ENCODE results near the gene TNFRSF1B. TPM values are rescaled to one million over a fixed set of nuclear protein-coding genes. Genes with fewer than 3 reads are reported as not detected.

Gene TNFRSF1B
- polyA plus RNA-seq, 6 donors from 2014 or later: 29.0 to 54.0 (median 42.7) TPM

- peaks cover 50 to 73% (median 73%) of the 10 kb centered on the region in 3 donors for H3K4me1 Mint-ChIP-seq
- H3K9me3 Mint-ChIP-seq: peaks cover 0 to 7% (median 3%) of the 10 kb centered on the region in 7 donors
- no peaks in the 10 kb centered on the region for H3K27me3 Mint-ChIP-seq
- H3K36me3 Mint-ChIP-seq: peaks cover 0 to 6% of the 10 kb centered on the region in 2 donors
- ATAC-seq (ENCODE audit: low read depth in 2 of 2): no peak
- peak overlapping the region in 4 of 6 donors; percentile 24 to 78 (median 64) for H3K27ac Mint-ChIP-seq
- H3K4me3 Mint-ChIP-seq: peak overlapping the region in 2 of 8 donors; percentile 30 to 42
- DNase-seq: no peak
These were observed 21.8 kb upstream of the TNFRSF1B start for GRCh38 chr1:12144969-12145368.

- Mint-ChIP-seq H3K36me3 (peaks cover 0 to 6% of the 10 kb centered on the region in 2 donors), H3K4me1 (peaks cover 58 to 81% (median 81%) of the 10 kb centered on the region in 3 donors), H3K9me3 (peaks cover 0 to 7% (median 3%) of the 10 kb centered on the region in 7 donors), H3K4me3 (peak overlapping the region in 2 of 8 donors; percentile 55 to 70), H3K27me3 (no peaks in the 10 kb centered on the region), H3K27ac (peak overlapping the region in 2 of 6 donors; percentile 68 to 81)
- no peak for ATAC-seq (ENCODE audit: low read depth in 2 of 2)
- DNase-seq: no peak
These were observed 21.0 kb upstream of the TNFRSF1B start for GRCh38 chr1:12145616-12146342.

GRCh38 chr1:12146343-12147112 lies 20.3 kb upstream of the TNFRSF1B start:
- H3K9me3 Mint-ChIP-seq: peaks cover 0 to 7% (median 3%) of the 10 kb centered on the region in 7 donors
- peak overlapping the region in 6 of 8 donors; percentile 5 to 70 (median 43) for H3K4me3 Mint-ChIP-seq
- peaks cover 66 to 89% (median 88%) of the 10 kb centered on the region in 3 donors for H3K4me1 Mint-ChIP-seq
- peaks cover 0 to 6% of the 10 kb centered on the region in 2 donors for H3K36me3 Mint-ChIP-seq
- ATAC-seq (ENCODE audit: low read depth in 2 of 2) (no peak), DNase-seq (no peak)
- peak overlapping the region; percentile 68 to 85 (median 80) for H3K27ac Mint-ChIP-seq
- no peaks in the 10 kb centered on the region for H3K27me3 Mint-ChIP-seq

- H3K4me1 Mint-ChIP-seq: peaks cover 72 to 96% (median 95%) of the 10 kb centered on the region in 3 donors
- peaks cover 0 to 7% (median 3%) of the 10 kb centered on the region in 7 donors for H3K9me3 Mint-ChIP-seq
- H3K4me3 Mint-ChIP-seq: peak overlapping the region in 7 of 8 donors; percentile 5 to 59 (median 35)
- no peak for ATAC-seq (ENCODE audit: low read depth in 2 of 2)
- DNase-seq: no peak
- peaks cover 0 to 6% of the 10 kb centered on the region in 2 donors for H3K36me3 Mint-ChIP-seq
- H3K27me3 Mint-ChIP-seq: no peaks in the 10 kb centered on the region
- peak overlapping the region; percentile 21 to 83 (median 76) for H3K27ac Mint-ChIP-seq
These were observed 19.5 kb upstream of the TNFRSF1B start for GRCh38 chr1:12147201-12147701.

GRCh38 chr1:12148160-12148957 lies 18.4 kb upstream of the TNFRSF1B start:
- Mint-ChIP-seq H3K9me3 (peaks cover 0 to 7% (median 3%) of the 10 kb centered on the region in 7 donors), H3K4me3 (peak overlapping the region in 7 of 8 donors; percentile 64 to 87 (median 77)), H3K27me3 (no peaks in the 10 kb centered on the region), H3K36me3 (peaks cover 0 to 6% of the 10 kb centered on the region in 2 donors), H3K27ac (peak overlapping the region; percentile 81 to 99 (median 96)), H3K4me1 (peaks cover 75 to 98% (median 96%) of the 10 kb centered on the region in 3 donors)
- ATAC-seq (ENCODE audit: low read depth in 2 of 2): no peak
- no peak for DNase-seq

GRCh38 chr1:12148958-12149790 lies 17.6 kb upstream of the TNFRSF1B start:
- Mint-ChIP-seq H3K27ac (peak overlapping the region; percentile 81 to 99 (median 96)), H3K4me1 (peaks cover 71 to 97% (median 93%) of the 10 kb centered on the region in 3 donors), H3K4me3 (peak overlapping the region; percentile 57 to 87 (median 74)), H3K27me3 (no peaks in the 10 kb centered on the region), H3K9me3 (peaks cover 0 to 7% (median 3%) of the 10 kb centered on the region in 7 donors), H3K36me3 (peaks cover 0 to 6% of the 10 kb centered on the region in 2 donors)
- ATAC-seq (ENCODE audit: low read depth in 2 of 2) (peak; percentile 20 to 22), DNase-seq (no peak)

GRCh38 chr1:12149791-12150175 lies 17.0 kb upstream of the TNFRSF1B start:
- ATAC-seq (ENCODE audit: low read depth in 2 of 2) (no peak), DNase-seq (no peak)
- no peaks in the 10 kb centered on the region for H3K27me3 Mint-ChIP-seq
- H3K4me3 Mint-ChIP-seq: peak overlapping the region in 6 of 8 donors; percentile 64 to 87 (median 80)
- peaks cover 0 to 7% (median 3%) of the 10 kb centered on the region in 7 donors for H3K9me3 Mint-ChIP-seq
- peak overlapping the region; percentile 75 to 99 (median 98) for H3K27ac Mint-ChIP-seq
- peaks cover 71 to 93% (median 90%) of the 10 kb centered on the region in 3 donors for H3K4me1 Mint-ChIP-seq
- H3K36me3 Mint-ChIP-seq: peaks cover 0 to 6% of the 10 kb centered on the region in 2 donors

GRCh38 chr1:12150456-12151200 lies 16.2 kb upstream of the TNFRSF1B start:
- peaks cover 72 to 93% (median 90%) of the 10 kb centered on the region in 3 donors for H3K4me1 Mint-ChIP-seq
- H3K27me3 Mint-ChIP-seq: no peaks in the 10 kb centered on the region
- peak overlapping the region; percentile 71 to 99 (median 98) for H3K27ac Mint-ChIP-seq
- no peak for ATAC-seq (ENCODE audit: low read depth in 2 of 2)
- DNase-seq: no peak
- peaks cover 0 to 6% of the 10 kb centered on the region in 2 donors for H3K36me3 Mint-ChIP-seq
- H3K9me3 Mint-ChIP-seq: peaks cover 0 to 7% (median 3%) of the 10 kb centered on the region in 7 donors
- peak overlapping the region; percentile 64 to 87 (median 78) for H3K4me3 Mint-ChIP-seq

GRCh38 chr1:12151465-12151864 lies 15.3 kb upstream of the TNFRSF1B start:
- DNase-seq (no peak), ATAC-seq (ENCODE audit: low read depth in 2 of 2) (no peak)
- peaks cover 0 to 7% (median 3%) of the 10 kb centered on the region in 7 donors for H3K9me3 Mint-ChIP-seq
- H3K27me3 Mint-ChIP-seq: no peaks in the 10 kb centered on the region
- peaks cover 0 to 6% of the 10 kb centered on the region in 2 donors for H3K36me3 Mint-ChIP-seq
- peaks cover 69 to 92% (median 91%) of the 10 kb centered on the region in 3 donors for H3K4me1 Mint-ChIP-seq
- H3K4me3 Mint-ChIP-seq: peak overlapping the region in 7 of 8 donors; percentile 37 to 89 (median 78)
- peak overlapping the region; percentile 24 to 99 (median 98) for H3K27ac Mint-ChIP-seq

GRCh38 chr1:12152113-12152891 lies 14.5 kb upstream of the TNFRSF1B start:
- Mint-ChIP-seq H3K27me3 (no peaks in the 10 kb centered on the region), H3K9me3 (peaks cover 0 to 7% (median 3%) of the 10 kb centered on the region in 7 donors), H3K4me1 (peaks cover 65 to 89% (median 86%) of the 10 kb centered on the region in 3 donors), H3K27ac (peak overlapping the region; percentile 83 to 99 (median 98)), H3K36me3 (peaks cover 0 to 6% of the 10 kb centered on the region in 2 donors), H3K4me3 (peak overlapping the region; percentile 37 to 89 (median 74))
- DNase-seq: peak; percentile 83
- peak; percentile 90 to 93 for ATAC-seq (ENCODE audit: low read depth in 2 of 2)
